IMR-90 (cell line): ENCODE data around the gene FAM20A. TPM values are rescaled to one million over a fixed set of nuclear protein-coding genes. Genes with fewer than 3 reads are reported as not detected.

Source experiments
- ATAC-seq: fragments of 200-7000 bp; cut with Tn5 transposase; 2 replicates; pipeline ENCODE4 v1.9.1; 2020; ENCODE audit warnings: low read depth, mild to moderate bottlenecking, moderate library complexity
- BruUV-seq: library from RNA; stranded (reverse); fragments of 400-500 nt; replicated peaks from 2 replicates; lab custom pipeline; 2021; lab: Mats Ljungman, UMichigan
- CTCF ChIA-PET: fragments of 300-600 bp; formaldehyde crosslinking; extraction: SDS; loops from one replicate; lab custom pipeline; 2021; ENCODE audit warnings: antibody characterized with exemption; lab: Yijun Ruan, JAX
- POLR2A ChIA-PET: fragments of 300-600 bp; sonication (Branson Sonifier 250); formaldehyde crosslinking; loops from one replicate; lab custom pipeline; 2022; ENCODE audit warnings: antibody characterized with exemption; ENCODE audit not compliant: unreplicated experiment; lab: Charles Lee
- DNase-seq: peaks from one replicate; pipeline ENCODE4 v3.0.0; 2013
- H2AFZ ChIP-seq: replicated peaks from 2 replicates; pipeline ENCODE3; 2013; ENCODE audit warnings: low read length, mild to moderate bottlenecking; ENCODE audit not compliant: poor library complexity
- H2AK5ac ChIP-seq: 2 replicates; pipeline ENCODE4 v1.6.1; 2013; ENCODE audit warnings: low read depth, low read length, inconsistent platforms
- H2AK9ac ChIP-seq: replicated peaks from 2 replicates; pipeline ENCODE3; 2013; ENCODE audit warnings: mild to moderate bottlenecking, low read depth, low read length, moderate library complexity; ENCODE audit not compliant: poor library complexity
- H2BK120ac ChIP-seq: 2 replicates; pipeline ENCODE4 v1.6.1; 2013; ENCODE audit warnings: low read depth, low read length, inconsistent platforms
- H2BK15ac ChIP-seq: 3 replicates; pipeline ENCODE4 v1.6.1; 2013; ENCODE audit warnings: low read depth, low read length, inconsistent platforms
- H2BK20ac ChIP-seq: 2 replicates; pipeline ENCODE4 v1.6.1; 2013; ENCODE audit warnings: low read depth, mild to moderate bottlenecking, inconsistent platforms, low read length, moderate library complexity
- H2BK5ac ChIP-seq: 2 replicates; pipeline ENCODE4 v1.6.1; 2013; ENCODE audit warnings: mild to moderate bottlenecking, low read depth, low read length, inconsistent platforms; ENCODE audit not compliant: poor library complexity, severe bottlenecking
- H3K14ac ChIP-seq: replicated peaks from 2 replicates; pipeline ENCODE4 v1.6.1; 2013; ENCODE audit warnings: low read depth, low read length, inconsistent platforms
- H3K18ac ChIP-seq: 2 replicates; pipeline ENCODE4 v1.6.1; 2013; ENCODE audit warnings: low read depth, low read length, control low read depth
- H3K23ac ChIP-seq: 2 replicates; pipeline ENCODE4 v1.6.1; 2013; ENCODE audit warnings: low read depth, low read length, inconsistent platforms
- H3K27ac ChIP-seq: 2 replicates; pipeline ENCODE4 v1.5.1; 2013; ENCODE audit warnings: mild to moderate bottlenecking, control low read depth, low read length; ENCODE audit not compliant: insufficient read depth
- H3K27me3 ChIP-seq: 2 replicates; pipeline ENCODE4 v1.6.1; 2013; ENCODE audit warnings: low read length; ENCODE audit not compliant: control insufficient read depth, insufficient read depth
- H3K36me3 ChIP-seq: 2 replicates; pipeline ENCODE4 v1.6.1; 2013; ENCODE audit warnings: low read length, mixed read lengths; ENCODE audit not compliant: control insufficient read depth, insufficient read depth
- H3K4ac ChIP-seq: 2 replicates; pipeline ENCODE4 v1.6.1; 2013; ENCODE audit warnings: low read depth, low read length, inconsistent platforms
- H3K4me1 ChIP-seq: 2 replicates; pipeline ENCODE4 v1.6.1; 2013; ENCODE audit warnings: low read length, mixed read lengths; ENCODE audit not compliant: control insufficient read depth, insufficient read depth
- H3K4me2 ChIP-seq: 2 replicates; pipeline ENCODE4 v1.6.1; 2013; ENCODE audit warnings: low read depth, mild to moderate bottlenecking, control low read depth, low read length, moderate library complexity
- H3K4me3 ChIP-seq: 2 replicates; pipeline ENCODE4 v1.5.1; 2013; ENCODE audit warnings: low read depth, mild to moderate bottlenecking, control low read depth, low read length, moderate library complexity; ENCODE audit not compliant: insufficient read depth
- H3K56ac ChIP-seq: 2 replicates; pipeline ENCODE4 v1.6.1; 2013; ENCODE audit warnings: low read length, inconsistent platforms; ENCODE audit not compliant: insufficient read depth; ENCODE audit errors: extremely low read depth
- H3K79me1 ChIP-seq, 2 experiments: 2 replicates each; pipeline ENCODE4 v1.6.1; 2013; ENCODE audit warnings: low read length in 2 of 2, inconsistent platforms in 1 of 2, low read depth in 1 of 2
- H3K9ac ChIP-seq: 2 replicates; pipeline ENCODE4 v1.6.1; 2013; ENCODE audit warnings: low read depth, low read length, control low read depth
- H3K9me1 ChIP-seq: 2 replicates; pipeline ENCODE4 v1.6.1; 2013; ENCODE audit warnings: low read length, inconsistent platforms; ENCODE audit not compliant: insufficient read depth
- H3K9me3 ChIP-seq: 2 replicates; pipeline ENCODE4 v1.6.1; 2013; ENCODE audit warnings: low read length; ENCODE audit not compliant: control insufficient read depth, insufficient read depth
- H4K20me1 ChIP-seq: 2 replicates; pipeline ENCODE4 v1.6.1; 2013; ENCODE audit warnings: low read length, inconsistent platforms; ENCODE audit not compliant: insufficient read depth
- H4K5ac ChIP-seq: 2 replicates; pipeline ENCODE4 v1.6.1; 2013; ENCODE audit warnings: mild to moderate bottlenecking, low read depth, low read length, control low read depth
- H4K8ac ChIP-seq, 2 experiments: 2 replicates each; pipeline ENCODE4 v1.6.1; 2013; ENCODE audit warnings: low read depth in 2 of 2, low read length in 2 of 2, control low read depth in 1 of 2, inconsistent platforms in 1 of 2
- H4K91ac ChIP-seq: 2 replicates; pipeline ENCODE4 v1.6.1; 2013; ENCODE audit warnings: low read depth, low read length, inconsistent platforms; ENCODE audit not compliant: insufficient read depth
- CHD1 ChIP-seq: IDR thresholded peaks from 2 replicates; pipeline ENCODE4 v1.6.1; 2012; ENCODE audit warnings: low read depth, low read length, improper control_type of control experiment
- FOS ChIP-seq: fragments of 150-350 bp; IDR thresholded peaks from 2 replicates; pipeline ENCODE4 v1.6.1; 2016; ENCODE audit warnings: low read depth, low read length
- MAFK ChIP-seq: IDR thresholded peaks from 2 replicates; pipeline ENCODE4 v1.6.1; 2012; ENCODE audit warnings: low read depth, low read length, improper control_type of control experiment
- MAZ ChIP-seq: IDR thresholded peaks from 2 replicates; pipeline ENCODE4 v1.6.1; 2012; ENCODE audit warnings: low read depth, mild to moderate bottlenecking, low read length, improper control_type of control experiment, moderate library complexity, borderline replicate concordance
- MXI1 ChIP-seq: IDR thresholded peaks from 2 replicates; pipeline ENCODE4 v1.6.1; 2012; ENCODE audit warnings: low read depth, mild to moderate bottlenecking, low read length, moderate library complexity, borderline replicate concordance
- POLR2A ChIP-seq: IDR thresholded peaks from 2 replicates; pipeline ENCODE4 v1.6.1; 2012; ENCODE audit warnings: mild to moderate bottlenecking, low read depth, low read length
- RFX5 ChIP-seq: IDR thresholded peaks from 2 replicates; pipeline ENCODE4 v1.8.0; 2012; ENCODE audit warnings: low read depth, mild to moderate bottlenecking, low read length, moderate library complexity
- SMC3 ChIP-seq: fragments of 150-350 bp; IDR thresholded peaks from 2 replicates; pipeline ENCODE4 v1.6.1; 2016; ENCODE audit warnings: low read depth, mild to moderate bottlenecking, antibody characterized with exemption, low read length, moderate library complexity
- WGBS, 2 experiments: methylation state at CpG; one replicate each; pipeline versions ENCODE4 v1.1.5 to v1.1.7; 2013; ENCODE audit warnings: missing lambda C conversion rate in 2 of 2; ENCODE audit not compliant: insufficient read length in 1 of 2; ENCODE audit errors: extremely low coverage in 2 of 2; 5-methylcytosine and 5-hydroxymethylcytosine counted together
- dilution Hi-C: fragments of 300-500 bp; cut with HindIII; formaldehyde crosslinking; loops from one replicate; pipeline ENCODE4 v1.14.3; 2018; ENCODE audit warnings: low sequenced_read_pairs; ENCODE audit not compliant: unreplicated experiment
- in situ Hi-C: fragments of 300-500 bp; cut with MboI; formaldehyde crosslinking; loops from 3 replicates; pipeline ENCODE4 v1.14.3; 2019; ENCODE audit warnings: low sequenced_read_pairs, inconsistent platforms, mixed read lengths
- intact Hi-C: fragments of 100-400 bp; cut with micrococcal nuclease; formaldehyde crosslinking; loops from 2 replicates; pipeline ENCODE4 v1.10.0; 2022
- polyA plus RNA-seq, 3 experiments: library from polyadenylated mRNA; depleted of rRNA; stranded (reverse); fragments of >200 nt; gene quantifications; 2 replicates each; pipeline ENCODE4 v1.2.3, GENCODE V29; 2012; ENCODE audit warnings: low replicate concordance in 1 of 3
- total RNA-seq: library from RNA; depleted of rRNA; stranded (reverse); fragments of >200 nt; gene quantifications from 2 replicates; pipeline ENCODE4 v1.2.3, GENCODE V29; 2012

Gene FAM20A
- total and polyA plus RNA-seq, 2 of the 4 experiments (the other 2 are of a cell fraction) = not detected

DNA sequence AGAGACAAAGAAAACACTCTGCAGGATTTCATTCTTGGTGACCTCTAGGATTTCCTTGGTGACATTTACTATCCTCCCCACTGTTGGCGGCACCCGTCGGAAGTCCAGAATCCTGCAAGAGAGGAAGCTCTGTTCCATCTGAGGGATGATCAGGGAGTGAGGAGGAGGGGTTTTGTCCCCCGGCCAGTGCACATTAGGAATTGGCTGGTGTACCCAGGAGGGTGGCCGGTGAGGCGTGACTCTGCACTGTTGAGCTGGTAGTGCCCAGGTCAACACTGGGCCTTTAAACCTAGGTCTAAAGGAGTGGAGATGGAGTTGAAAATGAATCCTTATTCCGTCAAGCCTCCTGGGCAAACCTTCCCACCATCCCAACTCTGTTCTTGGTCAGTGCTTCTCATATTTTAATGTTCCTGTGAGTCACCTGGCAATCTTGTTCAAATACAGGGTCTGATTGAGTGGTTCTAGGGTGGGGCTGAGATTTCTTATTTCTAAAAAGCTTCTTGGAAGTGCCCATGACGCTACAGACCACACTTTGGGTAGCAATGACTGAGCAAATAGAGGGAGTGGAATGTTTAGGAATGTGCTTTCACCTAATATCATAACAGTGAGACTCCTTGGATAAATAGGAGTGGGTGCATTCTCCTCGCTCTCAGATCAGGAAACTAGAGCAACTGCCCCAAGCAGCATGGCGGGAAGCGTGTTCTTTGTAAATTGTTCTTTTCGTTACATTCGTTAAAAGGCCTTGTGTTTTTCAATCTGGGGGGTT lies 58.3 kb downstream of the FAM20A start:
- no peak overlapping the region for H2AK9ac ChIP-seq
- no peaks in the 10 kb centered on the region; a peak in 1 of 4 replicates for H3K79me1 ChIP-seq
- no peak overlapping the region for H4K5ac ChIP-seq
- no peaks in the 10 kb centered on the region for H3K4me1 ChIP-seq
- H4K8ac ChIP-seq = no peak overlapping the region
- no peak overlapping the region for H3K4me3 ChIP-seq
- H3K56ac ChIP-seq = no peak overlapping the region
- no peak overlapping the region for H3K27ac ChIP-seq
- no peak for DNase-seq
- no peak overlapping the region for H3K9ac ChIP-seq
- H3K23ac ChIP-seq = no peak overlapping the region
- intact Hi-C loops (no loop called here), in situ Hi-C loops (no loop called here), dilution Hi-C loops (no loop called here)
- H3K9me3 ChIP-seq = no peaks in the 10 kb centered on the region
- H2BK120ac ChIP-seq = no peak overlapping the region
- no peak overlapping the region for H3K14ac ChIP-seq
- H2BK5ac ChIP-seq = no peak overlapping the region
- H2BK15ac ChIP-seq = no peak overlapping the region
- H4K91ac ChIP-seq = no peak overlapping the region
- H3K9me1 ChIP-seq = no peaks in the 10 kb centered on the region; the same call in 1 of the 2 replicates
- no peaks in the 10 kb centered on the region for H3K27me3 ChIP-seq
- CTCF ChIA-PET = no interaction called here
- no peak overlapping the region for H3K4me2 ChIP-seq
- no peak overlapping the region for H2AK5ac ChIP-seq
- H2BK20ac ChIP-seq = no peak overlapping the region
- no peak overlapping the region for H3K18ac ChIP-seq
- POLR2A ChIA-PET = no interaction called here
- WGBS, 2 experiments = 100% methylated on average over 3 of the region's 13 CpGs; no CpG with 5 or more reads in 1 of the 2 experiments
- TF ChIP-seq MAFK (no peak), FOS (no peak), RFX5 (no peak), SMC3 (no peak), POLR2A (no peak), MAZ (no peak), MXI1 (no peak), CHD1 (no peak)
- H3K36me3 ChIP-seq = peaks cover 18% of the 10 kb centered on the region
- H3K4ac ChIP-seq = no peak overlapping the region
- no TSS peak for BruUV-seq
- H4K20me1 ChIP-seq = no peaks in the 10 kb centered on the region
- H2AFZ ChIP-seq = no peak overlapping the region
- ATAC-seq = no peak
